NOMO-1 treated with dmso at 0.1 percent for 144 hours (cell line): ENCODE data around the gene PDGFRA.
A peak's percentile ranks its signal among the peaks of the same experiment; 100 is the strongest.

Experiments
- DNase-seq: peaks from one replicate; lab custom pipeline; 2025; ENCODE audit not compliant: unreplicated experiment; lab: John Stamatoyannopoulos, UW

The PDGFRA gene

GRCh38 chr4:54255881-54256280 is 26.8 kb downstream of the PDGFRA start:
- DNase-seq: no peak

GRCh38 chr4:54256491-54257486 is 27.7 kb downstream of the PDGFRA start:
- no peak for DNase-seq

DNA sequence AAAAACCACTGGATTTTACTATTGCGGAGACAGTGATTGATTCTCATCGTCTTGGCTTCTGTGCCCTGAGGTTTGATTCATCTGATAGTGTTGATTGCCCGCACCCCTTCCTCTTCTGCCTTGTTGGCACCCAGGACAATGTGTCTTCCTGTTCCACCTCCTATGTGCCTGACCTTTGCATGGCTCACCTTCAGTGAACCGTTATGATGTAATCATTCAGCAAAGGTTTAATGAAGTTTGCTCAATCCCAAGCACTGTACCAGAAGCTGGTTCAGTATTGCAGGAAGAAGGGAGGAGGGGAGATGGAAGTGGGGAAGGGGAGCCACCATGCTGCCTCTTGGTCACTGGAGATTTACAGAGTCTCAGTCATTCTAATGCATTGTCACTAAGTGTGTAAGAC is 36.3 kb downstream of the PDGFRA start:
- DNase-seq: no peak

- no peak for DNase-seq
These were observed 39.1 kb downstream of the PDGFRA start for GRCh38 chr4:54268151-54268550.

- no peak for DNase-seq
These were observed 42.4 kb downstream of the PDGFRA start for GRCh38 chr4:54271464-54271863.

DNA sequence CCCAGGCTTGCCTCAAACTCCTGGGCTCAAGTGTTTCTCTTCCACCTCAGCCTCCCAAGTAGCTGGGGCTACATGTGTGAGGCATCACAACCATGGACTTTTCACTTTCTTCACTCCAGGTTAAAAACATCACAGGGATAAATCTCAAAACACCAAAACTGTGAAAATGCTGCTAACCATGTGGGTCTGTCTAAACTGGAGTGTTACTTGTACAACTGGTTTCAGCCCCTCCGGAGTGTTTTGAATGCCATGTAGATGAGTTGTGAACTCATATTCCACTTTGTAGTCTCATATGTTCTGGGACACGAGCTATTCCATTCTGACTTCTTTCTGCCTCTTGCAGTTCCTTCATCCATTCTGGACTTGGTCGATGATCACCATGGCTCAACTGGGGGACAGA is 43.0 kb downstream of the PDGFRA start:
- DNase-seq: no peak

DNA sequence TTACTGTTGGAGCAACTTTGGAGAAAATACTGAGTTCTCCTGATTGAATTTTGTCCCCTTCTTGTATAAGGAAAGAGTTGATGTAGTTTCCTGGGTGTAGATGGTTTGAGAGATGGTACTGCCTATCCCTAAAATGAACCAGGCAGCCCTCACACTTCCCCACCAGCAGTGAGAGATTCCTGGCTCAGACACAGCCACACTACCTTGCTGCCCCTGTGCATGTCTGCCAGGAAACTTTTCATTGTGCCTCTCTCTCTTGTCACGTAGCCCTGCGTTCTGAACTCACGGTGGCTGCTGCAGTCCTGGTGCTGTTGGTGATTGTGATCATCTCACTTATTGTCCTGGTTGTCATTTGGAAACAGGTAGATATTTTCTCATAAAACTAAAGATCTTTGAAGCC is 45.2 kb downstream of the PDGFRA start:
- no peak for DNase-seq

DNA sequence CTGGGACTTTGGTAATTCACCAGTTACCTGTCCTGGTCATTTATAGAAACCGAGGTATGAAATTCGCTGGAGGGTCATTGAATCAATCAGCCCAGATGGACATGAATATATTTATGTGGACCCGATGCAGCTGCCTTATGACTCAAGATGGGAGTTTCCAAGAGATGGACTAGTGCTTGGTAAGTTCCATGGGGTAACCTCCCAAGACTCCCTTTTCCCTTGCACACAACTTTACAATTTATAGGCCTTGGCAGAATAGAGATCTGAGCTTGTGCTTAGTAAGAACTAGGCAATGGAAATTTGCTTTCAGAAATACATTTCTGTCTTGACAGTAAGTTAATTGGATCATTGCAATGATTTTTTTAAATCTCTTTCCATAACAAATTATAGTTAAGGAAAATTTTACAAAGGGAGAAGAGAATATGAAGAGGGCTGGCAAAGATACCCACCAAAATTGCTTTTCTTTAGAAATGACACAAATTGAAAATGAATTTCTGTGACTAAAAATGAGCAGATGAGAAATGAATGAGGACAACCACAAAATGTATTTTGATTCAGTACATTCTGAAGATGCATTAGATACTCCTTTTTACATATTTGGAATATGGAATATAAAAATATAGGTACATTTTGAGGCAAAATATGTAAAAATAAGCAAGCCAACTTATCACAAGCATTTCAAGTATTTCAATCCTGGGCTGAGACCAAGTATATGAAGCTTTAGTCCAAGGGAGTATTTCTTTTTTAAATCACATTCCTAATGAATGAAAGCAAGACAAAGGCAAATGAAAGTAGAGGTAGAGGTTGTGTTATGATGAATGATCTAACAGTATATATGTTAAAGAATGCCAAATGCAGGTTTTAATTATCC is 45.9 kb downstream of the PDGFRA start:
- no peak for DNase-seq

GRCh38 chr4:54276641-54277430 is 47.7 kb downstream of the PDGFRA start:
- no peak for DNase-seq

GRCh38 chr4:54277691-54278090 is 48.6 kb downstream of the PDGFRA start:
- peak; percentile 29 for DNase-seq

- no peak for DNase-seq
These were observed 49.1 kb downstream of the PDGFRA start for GRCh38 chr4:54278216-54278615.

DNA sequence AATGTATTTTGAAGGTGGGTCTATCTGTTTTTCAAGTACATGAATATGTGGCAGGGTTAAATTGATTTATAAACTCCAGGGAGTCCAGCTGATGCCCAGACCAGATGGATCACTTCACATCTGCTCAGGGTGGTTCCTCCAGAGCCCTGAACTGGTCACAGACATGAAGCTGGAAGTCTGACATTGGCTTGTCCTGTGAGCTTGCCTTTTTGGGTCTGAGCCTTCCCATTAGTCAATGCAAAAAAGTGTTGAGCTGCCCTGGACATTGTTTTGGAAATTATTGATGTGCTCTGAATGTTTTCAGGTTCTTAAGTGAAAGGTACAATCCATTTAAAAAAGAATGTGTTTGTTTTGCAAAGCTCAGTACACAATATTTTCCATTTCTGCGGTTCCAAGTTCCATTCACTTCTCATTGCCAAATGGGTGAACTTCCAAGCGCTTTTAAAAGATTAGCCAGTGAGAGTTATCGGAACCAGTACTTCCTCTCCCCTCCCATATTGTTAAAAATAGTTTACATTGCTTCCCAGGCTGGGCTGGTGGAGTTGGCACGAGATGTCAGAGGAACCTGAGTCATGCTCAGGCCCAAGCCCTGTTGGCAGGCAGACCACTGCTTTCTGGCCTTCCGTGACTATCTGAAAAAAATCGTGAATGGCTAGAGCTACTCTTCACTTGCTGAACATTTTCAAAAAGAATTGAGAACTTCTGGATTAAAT is 52.1 kb downstream of the PDGFRA start:
- DNase-seq: no peak

GRCh38 chr4:54282837-54283236 is 53.7 kb downstream of the PDGFRA start:
- DNase-seq: no peak

DNA sequence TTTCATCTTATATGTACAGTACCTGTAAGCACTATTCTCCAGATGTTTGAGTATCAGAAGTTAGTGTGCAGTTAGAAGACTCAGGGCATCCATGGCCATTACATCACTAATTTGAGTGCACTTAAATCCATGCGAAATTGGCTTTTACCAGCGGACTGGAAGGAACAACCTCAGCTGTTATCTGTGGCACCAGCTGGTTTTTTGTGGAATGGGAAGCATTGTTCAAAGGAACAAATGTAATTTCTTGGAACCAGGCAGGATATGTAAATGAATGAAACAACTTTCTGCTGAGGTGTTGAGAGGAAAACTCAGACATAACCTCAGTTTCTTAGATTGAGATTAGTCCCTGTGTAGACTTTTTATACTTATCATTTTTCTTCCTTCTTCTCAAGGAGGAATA is 60.2 kb downstream of the PDGFRA start:
- no peak for DNase-seq

DNA sequence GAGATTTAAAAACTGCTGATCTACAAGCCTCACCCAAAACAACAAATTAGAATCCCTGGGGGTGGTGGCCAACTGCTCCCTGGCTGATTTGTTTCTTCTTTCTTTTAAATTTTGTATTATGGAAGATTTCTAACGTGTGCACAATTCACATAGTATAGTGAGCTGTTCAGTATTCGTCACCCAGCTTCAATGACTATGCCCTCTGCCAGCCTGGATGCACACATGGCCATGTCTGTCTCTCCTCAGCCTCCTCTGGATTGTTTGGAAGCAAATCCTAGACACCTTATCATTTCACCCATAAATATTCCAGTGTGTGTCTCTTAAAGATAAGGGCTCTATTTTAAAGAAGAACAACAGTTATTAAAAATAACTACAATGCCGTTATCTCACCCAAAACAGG is 61.9 kb downstream of the PDGFRA start:
- no peak for DNase-seq

- no peak for DNase-seq
These were observed 67.6 kb downstream of the PDGFRA start for GRCh38 chr4:54296548-54297203.

DNA sequence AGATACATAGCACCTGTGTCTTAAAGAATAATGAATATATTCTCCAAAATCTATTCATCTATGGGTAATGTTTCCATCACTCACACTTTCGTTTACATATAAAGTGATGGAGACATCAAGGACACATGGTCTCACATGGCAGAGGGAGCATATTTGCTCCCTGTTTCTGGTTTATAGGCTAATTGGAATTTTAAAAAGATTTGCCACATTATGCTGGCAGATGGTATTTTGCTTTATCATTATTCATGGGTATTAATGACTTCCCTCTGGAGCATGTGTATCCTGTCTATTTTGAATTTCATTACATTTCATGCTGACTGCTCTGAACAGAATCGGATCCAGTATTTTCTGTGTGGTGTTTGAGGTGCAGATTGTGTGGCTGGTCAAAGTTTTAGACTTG is 79.0 kb downstream of the PDGFRA start:
- no peak for DNase-seq

- peak; percentile 50 for DNase-seq
These were observed 86.8 kb downstream of the PDGFRA start for GRCh38 chr4:54315561-54316538.

DNA sequence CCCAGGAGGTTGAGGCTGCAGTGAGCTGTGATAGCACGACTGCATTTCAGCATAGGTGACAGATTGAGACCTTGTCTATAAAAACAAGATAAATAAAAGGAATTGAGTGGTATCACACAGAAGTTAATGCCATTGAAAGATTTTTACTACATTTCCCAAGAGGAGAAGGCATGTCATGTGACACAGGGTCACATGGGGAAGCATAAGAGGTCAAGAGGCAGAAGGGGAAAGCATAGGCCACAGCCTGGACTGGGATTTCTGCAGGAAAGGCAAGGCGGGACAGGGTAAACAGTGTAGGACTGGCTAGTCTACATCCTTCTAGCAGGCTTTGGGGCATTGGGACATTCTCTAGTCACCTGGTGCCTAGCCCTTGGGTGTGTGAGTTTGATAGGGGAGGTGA is 88.6 kb downstream of the PDGFRA start:
- no peak for DNase-seq
